Measurements from ENCODE around the gene CAPN2. TPM values are rescaled to one million over a fixed set of nuclear protein-coding genes. Genes with fewer than 3 reads are reported as not detected.

CAPN2 gene
- total RNA-seq, 1 experiment from 2014 or later = 170 TPM

GRCh38 chr1:223700942-223701637 lies 11.2 kb upstream of the CAPN2 start:
- peak; percentile 43 for DNase-seq (ENCODE audit: low spot score)
- in situ Hi-C loops (cut with HindIII; ENCODE audit: low sequenced_read_pairs) = no loop called here

DNA sequence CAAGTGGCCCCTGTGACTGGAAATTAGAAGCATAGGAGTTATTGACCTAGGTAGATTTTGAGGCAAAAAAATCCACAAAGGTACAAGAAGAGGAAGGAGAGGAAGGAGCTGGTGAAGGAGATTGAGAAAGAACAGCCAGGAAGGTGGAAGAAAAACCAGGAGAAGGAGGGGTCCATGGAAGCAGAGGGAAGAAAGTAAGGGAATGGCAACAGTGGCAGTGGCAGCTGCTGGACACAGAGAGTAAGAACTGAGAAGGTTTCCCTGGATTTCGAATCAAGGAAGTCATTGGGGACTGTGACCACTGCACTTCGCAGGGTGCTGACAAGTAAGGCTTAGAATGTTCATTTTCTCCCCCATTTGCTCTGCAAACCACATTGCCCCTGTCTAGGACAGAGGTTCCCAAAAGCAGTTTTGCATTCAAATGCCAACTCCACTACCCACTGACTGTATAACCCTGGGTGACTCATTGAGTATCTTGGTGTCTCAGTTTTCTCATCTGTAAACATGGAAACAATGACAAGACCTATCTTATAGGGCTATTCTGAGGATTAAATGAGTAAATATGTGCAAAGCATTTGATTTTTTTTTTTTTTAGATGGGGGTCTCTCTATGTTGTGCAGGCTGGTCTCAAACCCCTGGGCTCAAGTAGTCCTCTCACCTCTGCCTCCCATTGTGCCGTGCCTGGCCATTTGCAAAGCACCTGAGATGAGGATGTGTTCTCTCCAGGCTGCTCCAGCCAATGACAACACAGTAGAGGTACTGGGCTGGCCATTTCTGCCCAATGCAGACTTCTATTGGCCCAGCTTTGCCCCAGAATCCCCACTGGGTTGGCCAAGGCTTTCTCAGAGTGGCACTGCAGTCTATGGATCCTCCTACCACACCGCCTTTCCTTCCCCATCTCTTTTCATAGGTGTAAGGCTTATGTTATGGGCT lies 9.3 kb upstream of the CAPN2 start:
- in situ Hi-C loops (cut with HindIII; ENCODE audit: low sequenced_read_pairs) = no loop called here

GRCh38 chr1:223703668-223704013 lies 8.7 kb upstream of the CAPN2 start:
- in situ Hi-C loops (cut with HindIII; ENCODE audit: low sequenced_read_pairs) = no loop called here
- no peak for DNase-seq (ENCODE audit: low spot score)

More for the DNA sequence above, 9.3 kb upstream of the CAPN2 start:
- no peak for DNase-seq (ENCODE audit: low spot score)

GRCh38 chr1:223704921-223705878 lies 7.1 kb upstream of the CAPN2 start:
- in situ Hi-C loops (cut with HindIII; ENCODE audit: low sequenced_read_pairs) = no loop called here
- DNase-seq (ENCODE audit: low spot score) = peak; percentile 83

- peak; percentile 60 for DNase-seq (ENCODE audit: low spot score)
Measured at GRCh38 chr1:223706077-223706973, 6.0 kb upstream of the CAPN2 start.

DNA sequence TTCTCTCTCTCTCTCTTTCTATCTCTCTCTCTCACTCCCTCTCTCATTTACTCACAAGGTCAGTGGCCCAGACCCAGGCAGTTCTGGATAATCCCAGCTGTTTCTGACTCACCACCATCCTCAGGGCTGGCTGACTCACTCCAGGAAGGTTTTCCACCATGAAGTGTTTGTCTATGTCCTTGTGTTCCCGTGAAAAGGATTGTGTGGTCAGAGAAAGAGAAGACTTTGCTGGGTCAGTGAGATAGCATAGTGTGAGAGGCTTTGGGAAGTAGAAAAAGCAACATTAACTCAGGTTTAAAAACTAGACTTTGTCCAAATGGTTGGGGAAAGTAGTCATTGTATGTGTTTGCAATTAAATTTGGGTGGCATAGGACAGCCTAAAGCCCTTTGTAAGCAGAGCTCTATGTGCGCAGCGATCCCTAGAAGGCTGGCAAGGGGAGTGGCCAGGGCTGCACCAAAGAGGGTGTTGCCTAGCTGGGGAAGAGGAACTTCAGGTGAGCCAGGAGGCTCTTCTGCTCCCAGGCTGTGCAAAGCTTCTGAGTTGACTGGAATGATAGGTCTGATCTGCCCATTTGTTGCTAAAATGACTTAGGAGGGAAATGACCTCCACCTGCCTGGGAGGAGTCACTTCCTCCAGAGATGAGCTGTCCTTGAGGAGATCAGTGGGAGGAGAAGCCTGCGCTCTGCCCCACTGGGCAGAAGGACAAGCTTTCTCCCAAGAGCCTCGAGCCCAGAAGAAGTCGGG lies 4.9 kb upstream of the CAPN2 start:
- peak; percentile 41 for DNase-seq (ENCODE audit: low spot score)
- in situ Hi-C loops (cut with HindIII; ENCODE audit: low sequenced_read_pairs) = no loop called here

More at GRCh38 chr1:223706077-223706973, 6.0 kb upstream of the CAPN2 start:
- in situ Hi-C loops (cut with HindIII; ENCODE audit: low sequenced_read_pairs) = no loop called here

DNA sequence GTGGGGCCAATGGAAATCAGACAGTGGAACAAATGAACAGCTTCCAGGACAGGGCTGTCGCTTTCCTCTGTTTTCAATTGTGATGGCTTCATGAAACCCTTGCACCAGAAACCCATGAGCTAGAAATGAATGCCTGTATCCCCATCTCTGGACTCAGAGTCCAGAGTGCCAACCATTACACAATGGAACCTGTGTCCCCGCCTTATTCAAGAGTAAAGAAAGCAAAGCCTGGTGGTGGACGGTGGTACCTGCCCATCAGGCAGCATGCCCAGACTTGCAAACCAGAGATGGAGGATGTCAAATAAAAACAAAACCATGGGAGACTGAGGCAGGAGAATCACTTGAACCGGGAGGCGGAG lies 4.4 kb upstream of the CAPN2 start:
- DNase-seq (ENCODE audit: low spot score) = no peak
- in situ Hi-C loops (cut with HindIII; ENCODE audit: low sequenced_read_pairs) = no loop called here

GRCh38 chr1:223708651-223709268 lies 3.6 kb upstream of the CAPN2 start:
- in situ Hi-C loops (cut with HindIII; ENCODE audit: low sequenced_read_pairs) = no loop called here
- DNase-seq (ENCODE audit: low spot score) = no peak

DNA sequence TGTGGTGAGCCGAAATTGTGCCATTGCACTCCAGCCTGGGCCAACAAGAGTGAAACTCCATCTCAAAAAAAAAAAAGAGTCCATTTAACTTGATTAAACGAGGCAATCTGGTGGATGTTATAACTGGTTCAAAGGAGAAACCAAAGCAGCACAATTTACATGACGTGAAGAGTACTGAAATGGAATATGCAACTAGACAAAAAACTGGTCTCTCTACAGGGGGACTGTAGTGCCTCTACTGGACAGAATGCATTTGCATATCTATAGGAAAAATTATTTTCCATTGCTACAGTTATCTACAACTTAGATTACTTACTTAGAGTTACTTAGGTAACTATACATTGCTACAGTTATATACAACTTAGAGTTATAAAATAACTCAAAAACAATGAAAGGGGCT lies 2.7 kb upstream of the CAPN2 start:
- no peak for DNase-seq (ENCODE audit: low spot score)
- in situ Hi-C loops (cut with HindIII; ENCODE audit: low sequenced_read_pairs) = no loop called here

DNA sequence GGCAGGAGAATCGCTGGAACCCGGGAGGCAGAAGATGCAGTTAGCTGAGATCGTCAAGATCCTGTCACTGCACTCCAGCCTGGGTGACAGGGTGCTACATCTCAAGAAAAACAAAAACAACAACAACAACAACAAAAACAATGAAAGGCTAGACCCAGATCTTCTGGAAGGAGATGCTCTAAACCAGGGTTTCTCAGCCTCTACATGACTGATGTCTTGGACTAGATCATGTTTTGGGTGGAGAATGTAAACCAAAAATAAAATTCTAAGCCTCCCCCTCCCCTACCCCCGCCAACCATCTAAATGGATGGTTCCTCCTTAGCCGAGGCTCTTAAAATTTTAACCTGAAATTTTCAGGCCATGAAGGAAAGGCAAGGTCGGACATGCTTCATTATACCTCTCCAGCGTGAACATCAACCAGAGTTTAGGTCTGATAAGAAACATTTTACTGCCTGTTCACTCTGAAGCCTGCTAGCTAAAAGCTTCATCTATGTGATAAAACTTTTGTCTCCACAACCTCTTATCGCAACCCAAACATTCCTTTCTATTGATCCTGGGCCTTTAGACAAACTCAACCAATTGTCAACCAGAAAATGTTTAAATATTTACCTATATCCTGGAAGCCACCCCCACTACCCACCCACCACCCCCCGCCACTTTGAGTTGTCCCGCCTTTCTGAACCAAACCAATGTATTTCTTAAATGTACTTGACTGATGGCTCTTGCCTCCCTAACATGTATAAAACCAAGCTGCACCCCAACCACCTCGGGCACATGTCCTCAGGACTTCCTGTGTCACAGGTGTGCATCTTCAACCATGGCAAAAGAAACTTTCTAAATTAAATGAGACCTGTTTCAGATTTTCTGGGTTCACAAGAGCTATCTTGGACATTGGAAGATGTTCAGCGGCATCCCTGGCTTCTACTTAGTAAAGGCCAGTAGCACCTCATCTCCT lies 1.9 kb upstream of the CAPN2 start:
- no peak for DNase-seq (ENCODE audit: low spot score)
- in situ Hi-C loops (cut with HindIII; ENCODE audit: low sequenced_read_pairs) = no loop called here

- DNase-seq (ENCODE audit: low spot score) = peak; percentile 91
Measured at GRCh38 chr1:223711173-223711572, 1.2 kb upstream of the CAPN2 start.

DNA sequence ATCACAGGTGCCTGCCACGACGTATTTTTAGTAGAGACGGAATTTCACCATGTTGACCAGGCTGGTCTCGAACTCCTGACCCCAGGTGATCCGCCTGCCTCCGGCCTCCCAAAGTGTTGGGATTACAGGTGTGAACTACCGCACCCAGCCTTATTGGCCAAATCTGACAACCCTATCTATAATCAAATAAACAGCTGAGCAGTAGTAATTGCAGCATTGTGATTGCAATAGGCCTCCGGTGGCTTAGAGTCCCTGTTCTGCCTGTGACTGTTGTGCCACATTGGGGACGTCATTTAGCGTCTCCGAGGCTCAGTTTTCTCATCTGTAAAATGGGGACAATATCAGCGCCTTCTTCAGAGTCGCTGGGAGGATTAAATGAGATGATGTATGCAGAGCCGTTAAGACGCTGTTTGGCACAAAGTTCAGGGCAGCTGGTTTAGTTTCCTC lies 569 bp upstream of the CAPN2 start:
- DNase-seq (ENCODE audit: low spot score) = no peak
- in situ Hi-C loops (cut with HindIII; ENCODE audit: low sequenced_read_pairs) = no loop called here

More at GRCh38 chr1:223711173-223711572, 1.2 kb upstream of the CAPN2 start:
- in situ Hi-C loops (cut with HindIII; ENCODE audit: low sequenced_read_pairs) = no loop called here

- in situ Hi-C loops (cut with HindIII; ENCODE audit: low sequenced_read_pairs) = no loop called here
- peak; percentile 42 for DNase-seq (ENCODE audit: low spot score)
Measured at GRCh38 chr1:223712850-223713474, 623 bp downstream of the CAPN2 start.

- in situ Hi-C loops (cut with HindIII; ENCODE audit: low sequenced_read_pairs) = no loop called here
- peak; percentile 50 for DNase-seq (ENCODE audit: low spot score)
Measured at GRCh38 chr1:223713546-223714420, 1.4 kb downstream of the CAPN2 start.

DNA sequence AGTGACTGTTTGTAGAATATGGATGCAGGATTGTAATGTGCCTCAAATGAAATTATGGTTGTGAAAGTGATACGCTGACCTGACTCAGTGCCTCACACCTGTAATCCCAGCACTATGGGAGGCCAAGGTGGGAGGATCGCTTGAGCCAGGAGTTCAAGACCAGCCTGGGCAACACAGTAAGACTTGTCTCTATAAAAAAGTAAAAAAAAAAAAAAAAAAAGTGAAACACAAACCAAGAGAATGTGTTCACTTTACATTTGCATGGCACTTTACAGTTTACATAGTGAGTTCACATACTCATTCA lies 2.0 kb downstream of the CAPN2 start:
- in situ Hi-C loops (cut with HindIII; ENCODE audit: low sequenced_read_pairs) = no loop called here
- DNase-seq (ENCODE audit: low spot score) = no peak

Measured in G401 (cell line).